Measurements from ENCODE around the gene DENND5B.

Gene DENND5B

DNA sequence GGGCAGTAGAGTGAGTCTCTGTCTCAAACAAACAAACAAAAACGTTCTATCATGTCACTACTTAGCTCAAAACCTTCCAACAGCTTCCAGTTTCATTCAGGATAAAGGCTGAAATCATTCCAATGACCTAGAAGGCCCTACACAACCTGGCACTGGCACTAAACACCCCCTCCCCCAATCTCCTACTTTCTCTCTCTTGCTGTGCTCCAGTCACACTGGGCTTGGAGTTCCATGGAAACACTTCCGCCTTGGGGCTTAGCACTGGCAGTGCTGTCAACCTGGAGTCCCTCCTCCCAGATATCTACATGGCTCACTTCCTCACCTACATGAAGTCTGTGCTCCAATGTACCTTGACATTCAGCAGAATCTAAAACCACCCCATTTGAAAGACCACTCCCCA, 199.9 kb downstream of the DENND5B start:
- TF ChIP-seq, protein P1, sequence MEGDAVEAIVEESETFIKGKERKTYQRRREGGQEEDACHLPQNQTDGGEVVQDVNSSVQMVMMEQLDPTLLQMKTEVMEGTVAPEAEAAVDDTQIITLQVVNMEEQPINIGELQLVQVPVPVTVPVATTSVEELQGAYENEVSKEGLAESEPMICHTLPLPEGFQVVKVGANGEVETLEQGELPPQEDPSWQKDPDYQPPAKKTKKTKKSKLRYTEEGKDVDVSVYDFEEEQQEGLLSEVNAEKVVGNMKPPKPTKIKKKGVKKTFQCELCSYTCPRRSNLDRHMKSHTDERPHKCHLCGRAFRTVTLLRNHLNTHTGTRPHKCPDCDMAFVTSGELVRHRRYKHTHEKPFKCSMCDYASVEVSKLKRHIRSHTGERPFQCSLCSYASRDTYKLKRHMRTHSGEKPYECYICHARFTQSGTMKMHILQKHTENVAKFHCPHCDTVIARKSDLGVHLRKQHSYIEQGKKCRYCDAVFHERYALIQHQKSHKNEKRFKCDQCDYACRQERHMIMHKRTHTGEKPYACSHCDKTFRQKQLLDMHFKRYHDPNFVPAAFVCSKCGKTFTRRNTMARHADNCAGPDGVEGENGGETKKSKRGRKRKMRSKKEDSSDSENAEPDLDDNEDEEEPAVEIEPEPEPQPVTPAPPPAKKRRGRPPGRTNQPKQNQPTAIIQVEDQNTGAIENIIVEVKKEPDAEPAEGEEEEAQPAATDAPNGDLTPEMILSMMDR (IDR thresholded peaks at IDR 0.05), result no peak

DNA sequence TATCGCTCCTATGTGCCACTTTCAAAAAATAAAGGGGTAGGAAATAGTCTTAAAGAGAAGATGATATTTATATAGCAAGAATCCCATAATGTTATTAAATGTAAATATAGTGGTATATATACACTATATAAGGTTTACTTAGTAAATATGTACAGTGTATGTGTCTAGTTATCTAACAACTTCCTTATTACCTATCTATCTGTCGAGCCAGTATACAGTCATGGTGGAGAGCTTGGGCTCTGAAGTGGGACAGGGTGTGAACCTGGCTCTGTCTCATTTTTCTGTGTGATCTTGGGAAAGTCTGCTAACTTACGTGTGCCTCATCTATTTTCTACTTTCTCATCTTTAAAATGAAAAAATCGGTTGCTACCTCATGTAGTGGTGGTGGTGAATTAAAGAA, 202.2 kb downstream of the DENND5B start:
- TF ChIP-seq, protein P1 (IDR thresholded peaks at IDR 0.05), result no peak

DNA sequence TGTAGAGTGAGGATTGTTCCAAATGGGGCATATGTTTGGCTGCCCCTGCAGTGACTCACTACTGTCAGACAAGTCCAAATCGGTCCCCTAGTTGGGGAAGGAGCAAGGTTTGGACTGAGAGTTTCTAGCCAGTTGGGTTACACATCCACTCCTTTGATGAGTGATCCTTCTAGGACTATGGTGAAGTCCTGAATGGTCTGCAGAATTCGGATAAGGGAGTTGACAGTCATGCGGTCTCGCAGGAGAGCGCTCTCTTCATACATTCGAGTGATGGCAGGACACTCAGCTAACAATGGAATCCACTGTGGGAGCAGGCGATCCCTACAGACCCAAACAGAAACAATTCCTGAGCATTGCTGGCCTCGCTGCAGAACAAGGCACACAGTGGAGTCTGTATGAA, 203.5 kb downstream of the DENND5B start:
- TF ChIP-seq, protein P1 (IDR thresholded peaks at IDR 0.05), result no peak

DNA sequence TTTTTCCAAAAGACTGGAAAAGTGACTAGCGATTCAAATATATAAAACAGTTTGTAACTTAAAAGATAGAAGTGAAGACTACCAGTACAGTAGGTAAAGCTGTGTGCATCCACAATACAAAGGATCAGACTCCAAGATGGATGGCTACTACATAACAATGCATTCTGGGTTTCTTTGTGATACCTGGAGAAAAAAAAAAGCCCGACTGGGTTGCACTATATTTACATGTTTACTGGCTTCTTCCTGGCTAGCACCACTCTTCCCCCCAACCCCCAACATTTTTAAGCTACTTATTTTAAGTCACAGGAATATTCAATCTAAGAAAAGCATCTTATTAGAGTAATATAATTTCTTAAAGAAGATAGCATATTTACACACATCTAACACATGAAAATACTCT, 203.9 kb downstream of the DENND5B start:
- TF ChIP-seq, protein P1 (IDR thresholded peaks at IDR 0.05), result no peak

DNA sequence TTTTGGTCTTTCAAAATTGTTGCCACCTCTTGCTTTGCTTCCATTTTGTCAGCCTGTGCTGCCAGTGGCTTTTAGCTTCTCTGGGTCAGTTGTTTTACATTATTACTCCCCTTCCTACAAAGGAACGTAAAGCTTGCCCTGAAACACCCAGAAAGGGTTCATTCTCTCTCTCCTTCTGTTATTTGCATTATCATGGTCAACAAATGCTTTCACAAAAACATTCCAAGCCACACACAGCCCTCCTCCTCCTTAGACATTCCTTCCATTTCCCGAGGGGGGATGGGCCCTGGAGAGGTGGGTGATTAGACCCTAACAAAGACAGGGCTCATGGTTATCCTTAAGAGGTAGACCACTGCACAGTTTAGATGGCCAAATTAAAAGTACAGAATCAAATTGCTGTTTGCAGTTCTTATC, 204.6 kb downstream of the DENND5B start:
- TF ChIP-seq, protein P1 (IDR thresholded peaks at IDR 0.05), result no peak

DNA sequence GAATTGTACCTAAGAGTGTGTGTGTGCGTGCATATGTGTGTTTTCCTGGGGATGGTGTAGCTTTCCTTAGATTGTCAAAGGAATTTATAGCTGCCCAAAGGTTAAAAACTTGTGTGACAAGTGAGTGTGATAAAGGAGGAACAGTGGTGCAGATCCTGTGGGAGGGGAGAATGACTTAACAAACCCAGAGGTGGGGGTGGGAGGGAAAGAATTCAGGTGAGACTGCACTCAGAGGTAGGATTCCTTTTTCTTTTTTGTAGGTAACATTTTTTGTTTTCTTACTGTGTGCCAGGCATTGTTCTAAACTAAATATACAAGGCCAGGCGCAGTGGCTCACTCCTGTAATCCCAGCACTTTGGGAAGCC, 219.7 kb downstream of the DENND5B start:
- TF ChIP-seq, protein P1 (IDR thresholded peaks at IDR 0.05), result no peak

DNA sequence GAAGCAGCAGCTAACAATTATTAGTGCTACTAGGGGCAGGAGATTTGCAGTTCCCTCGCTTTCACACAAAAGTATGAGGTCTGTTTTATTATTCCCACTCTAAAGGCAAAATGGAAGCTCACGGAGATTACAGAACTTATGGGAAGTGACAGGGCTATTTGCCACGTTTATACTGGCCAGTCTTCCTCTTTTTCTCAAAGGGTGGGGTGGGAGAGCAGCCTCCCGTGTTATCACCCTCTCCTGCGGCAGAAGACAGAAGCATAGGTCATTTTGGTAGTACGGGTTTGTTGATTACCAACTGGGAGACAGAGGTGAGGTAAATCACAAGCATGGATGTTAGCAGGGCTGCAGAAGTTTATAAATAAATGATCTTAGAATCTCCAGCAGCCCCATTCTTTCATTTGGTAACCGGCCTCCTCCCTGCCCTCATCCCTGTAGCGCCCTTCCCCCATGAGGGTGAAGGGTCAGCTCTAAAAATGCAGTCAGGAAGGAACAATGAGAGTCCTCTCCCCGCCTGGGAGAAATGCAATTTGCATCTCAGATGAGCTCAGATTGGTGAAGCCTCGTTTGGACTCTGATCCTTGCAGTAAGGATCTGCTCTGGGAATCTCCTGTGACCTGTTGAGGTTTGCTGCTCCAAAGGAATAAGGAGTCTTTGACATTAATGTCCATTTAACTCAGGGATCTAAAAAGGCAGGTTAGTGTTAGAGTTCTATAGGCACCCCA, 220.2 kb downstream of the DENND5B start:
- TF ChIP-seq, protein P1 (IDR thresholded peaks at IDR 0.05), result no peak

Data from LNCAP (cell line).